GM21515 (cell line): ENCODE results near the gene EFNA5.
A peak's percentile ranks its signal among the peaks of the same experiment; 100 is the strongest.

Source experiments
- ATAC-seq: cut with Tn5 transposase; IDR thresholded peaks from one replicate; pipeline ENCODE4 v1.9.1; 2021; ENCODE audit not compliant: unreplicated experiment

EFNA5 gene

GRCh38 chr5:107403228-107403953 is 267.3 kb downstream of the EFNA5 start:
- ATAC-seq, result no peak

DNA sequence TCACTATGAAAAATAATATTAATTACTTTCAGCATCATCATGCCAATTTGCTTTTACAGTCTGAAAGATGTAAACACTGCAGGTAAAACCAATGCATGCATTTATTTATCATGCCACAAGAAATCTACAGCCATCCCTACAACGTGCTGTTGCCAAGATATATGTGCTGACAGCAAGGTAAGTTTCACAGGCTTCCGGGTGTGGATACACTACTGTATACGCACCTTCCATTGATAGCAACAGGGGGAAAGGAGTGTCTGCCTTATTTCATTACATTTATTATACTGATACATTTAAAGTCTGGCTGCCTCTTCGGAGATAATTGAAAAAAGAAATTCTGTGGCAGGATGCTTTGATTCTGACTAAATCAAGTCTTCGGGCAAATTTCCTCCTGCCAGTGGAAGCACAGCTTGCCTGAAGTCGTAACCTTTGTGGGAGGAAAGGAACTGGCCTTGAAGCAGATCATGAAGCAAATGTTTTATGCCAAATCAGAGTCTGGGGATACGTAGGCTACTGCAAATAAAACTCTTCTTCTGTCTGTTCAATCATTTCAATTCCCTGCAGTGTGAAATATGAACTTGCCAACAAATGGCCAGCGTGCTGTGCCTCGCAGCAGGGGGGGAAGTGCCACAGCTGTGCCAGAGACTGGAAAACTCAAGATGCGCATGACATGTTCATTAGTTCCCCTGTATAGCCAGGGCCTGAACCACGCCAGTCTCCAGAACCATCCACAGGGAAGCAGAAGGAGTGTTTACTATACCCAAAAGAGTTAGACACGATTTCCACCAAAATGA is 268.1 kb downstream of the EFNA5 start:
- no peak for ATAC-seq

GRCh38 chr5:107401470-107402122 is 269.1 kb downstream of the EFNA5 start:
- ATAC-seq, result no peak

- no peak for ATAC-seq
Measured at GRCh38 chr5:107400328-107400727, 270.4 kb downstream of the EFNA5 start.

DNA sequence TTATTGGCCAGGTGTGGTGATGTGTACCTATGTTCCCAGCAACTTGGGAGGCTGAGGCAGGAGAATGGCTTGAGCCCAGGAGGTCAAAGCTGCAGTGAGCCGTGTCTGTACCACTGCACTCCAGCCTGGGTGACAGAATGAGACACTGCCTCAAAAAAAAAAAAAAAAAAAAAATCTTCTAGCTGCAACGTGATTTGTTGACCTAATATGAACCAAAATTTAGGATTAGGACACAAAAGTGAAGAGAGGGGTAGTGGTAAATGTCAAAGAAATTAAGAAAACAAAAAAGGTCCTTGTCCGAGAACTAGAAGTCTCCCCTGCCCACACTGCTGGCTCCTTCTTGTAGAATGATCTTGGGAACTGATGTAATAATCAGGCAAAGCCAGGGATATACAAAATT is 272.0 kb downstream of the EFNA5 start:
- ATAC-seq, result no peak

DNA sequence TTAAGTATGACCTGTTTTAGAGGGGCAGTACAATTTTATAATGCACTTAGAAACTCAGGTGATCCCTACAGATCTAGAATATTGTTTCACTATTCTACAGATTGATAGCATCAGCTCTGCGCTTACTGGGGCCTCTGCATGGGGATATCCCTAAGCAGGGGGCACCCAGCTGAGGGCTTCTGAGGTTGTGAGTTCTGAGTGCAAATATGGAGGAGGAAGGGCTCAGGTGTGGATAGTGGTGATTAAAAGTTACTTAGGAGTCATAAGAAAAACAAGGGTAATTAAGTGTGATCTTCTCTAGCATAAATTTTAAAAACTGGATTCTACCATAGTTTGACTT is 274.4 kb downstream of the EFNA5 start:
- ATAC-seq, result peak; percentile 44

GRCh38 chr5:107395632-107396350 is 274.9 kb downstream of the EFNA5 start:
- ATAC-seq, result peak; percentile 76

DNA sequence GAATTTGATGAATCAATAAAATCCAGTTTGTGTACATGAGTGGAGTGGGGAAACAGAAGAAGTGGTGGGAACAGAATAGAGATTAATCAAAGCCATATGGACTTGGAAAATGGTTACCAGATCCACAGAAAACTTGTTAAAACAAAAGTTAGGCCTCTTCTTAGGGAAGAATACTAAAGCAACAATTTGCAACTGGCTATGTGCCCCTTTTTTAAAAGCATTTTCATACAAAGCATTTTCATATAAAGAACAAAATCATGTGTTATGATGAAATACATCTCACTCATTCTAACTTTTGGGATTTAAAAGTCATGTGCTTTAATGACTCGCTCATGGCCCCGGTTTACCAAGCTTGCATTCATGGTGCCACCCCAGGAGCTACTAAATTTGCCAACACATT is 276.9 kb downstream of the EFNA5 start:
- no peak for ATAC-seq

GRCh38 chr5:107391787-107392186 is 278.9 kb downstream of the EFNA5 start:
- no peak for ATAC-seq

DNA sequence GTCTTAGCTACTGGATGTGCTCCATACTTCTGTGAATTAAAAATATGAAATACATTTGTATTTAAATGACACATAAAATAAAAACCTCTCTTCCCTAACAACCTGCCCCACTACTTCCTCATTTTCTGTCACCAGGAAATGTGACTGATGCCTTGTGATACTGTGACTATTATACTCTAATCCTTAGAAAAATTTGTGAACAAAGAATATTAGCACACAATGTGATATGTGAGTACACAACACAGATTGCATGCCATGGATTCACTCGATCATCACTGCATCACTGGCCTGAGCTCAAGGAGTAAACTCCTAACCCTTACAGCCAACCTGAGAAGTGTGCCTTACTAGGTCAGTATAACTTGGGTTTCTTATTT is 281.0 kb downstream of the EFNA5 start:
- ATAC-seq, result no peak

DNA sequence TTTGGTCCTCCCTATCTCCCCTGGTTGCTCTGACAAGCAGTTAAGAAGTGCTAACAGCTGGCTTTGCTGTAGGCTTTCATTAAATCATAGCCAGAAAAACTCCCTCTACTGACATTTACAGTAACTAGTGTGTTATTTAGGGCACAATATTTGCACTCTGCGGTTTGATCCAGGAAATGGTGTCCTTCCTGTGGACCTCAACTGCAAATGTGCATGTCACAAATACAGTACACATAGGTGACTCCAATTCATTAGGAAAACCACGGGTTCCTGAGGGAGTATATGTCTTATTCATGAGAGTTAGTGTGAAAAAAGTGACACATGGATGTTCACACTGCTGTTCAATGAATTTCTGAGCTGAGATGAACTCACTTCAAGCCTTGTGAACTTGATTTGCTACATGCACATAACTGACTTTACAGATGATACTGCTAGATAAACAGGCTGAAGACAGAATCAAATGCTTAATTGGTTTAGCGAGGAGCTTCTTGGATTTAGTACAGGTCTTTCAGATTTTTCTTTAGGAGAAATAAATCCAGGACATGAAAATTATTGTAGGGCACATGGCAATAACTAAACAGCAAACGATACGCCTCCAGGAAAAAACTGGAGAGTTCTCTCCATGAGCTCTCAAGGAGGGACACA is 281.5 kb downstream of the EFNA5 start:
- ATAC-seq, result peak; percentile 84

GRCh38 chr5:107388141-107388861 is 282.4 kb downstream of the EFNA5 start:
- peak; percentile 47 for ATAC-seq

DNA sequence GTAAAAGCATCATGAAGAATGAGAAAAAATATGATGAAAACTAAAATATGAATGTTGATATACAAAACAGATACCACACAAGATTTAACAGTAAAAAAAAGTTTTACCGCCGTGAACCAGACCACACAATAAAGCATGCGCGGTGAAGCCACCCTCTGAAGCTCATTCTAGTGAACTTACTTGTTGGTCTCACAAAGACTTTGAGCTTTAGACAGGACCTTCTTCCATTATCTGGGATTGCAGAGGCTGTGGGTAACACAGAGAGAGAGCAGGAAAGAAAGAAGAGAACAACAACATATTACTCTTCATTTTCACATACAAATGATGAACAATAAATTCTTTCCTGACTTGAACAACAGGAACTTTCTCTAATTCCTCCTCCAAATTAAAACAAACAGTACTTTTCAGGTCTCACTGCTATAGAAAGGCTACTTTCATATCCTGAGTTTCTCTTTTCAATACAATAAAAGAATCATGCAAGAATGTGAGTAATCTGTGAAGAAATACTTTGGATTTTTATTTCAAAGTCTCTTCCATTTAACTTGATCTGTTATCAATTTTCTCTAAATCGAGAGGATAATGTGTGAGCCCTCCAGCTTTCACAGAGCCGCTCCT is 283.1 kb downstream of the EFNA5 start:
- ATAC-seq, result no peak

GRCh38 chr5:107385708-107386107 is 285.0 kb downstream of the EFNA5 start:
- no peak for ATAC-seq

- no peak for ATAC-seq
Measured at GRCh38 chr5:107384256-107384655, 286.5 kb downstream of the EFNA5 start.

- ATAC-seq, result no peak
Measured at GRCh38 chr5:107383414-107383813, 287.3 kb downstream of the EFNA5 start.

DNA sequence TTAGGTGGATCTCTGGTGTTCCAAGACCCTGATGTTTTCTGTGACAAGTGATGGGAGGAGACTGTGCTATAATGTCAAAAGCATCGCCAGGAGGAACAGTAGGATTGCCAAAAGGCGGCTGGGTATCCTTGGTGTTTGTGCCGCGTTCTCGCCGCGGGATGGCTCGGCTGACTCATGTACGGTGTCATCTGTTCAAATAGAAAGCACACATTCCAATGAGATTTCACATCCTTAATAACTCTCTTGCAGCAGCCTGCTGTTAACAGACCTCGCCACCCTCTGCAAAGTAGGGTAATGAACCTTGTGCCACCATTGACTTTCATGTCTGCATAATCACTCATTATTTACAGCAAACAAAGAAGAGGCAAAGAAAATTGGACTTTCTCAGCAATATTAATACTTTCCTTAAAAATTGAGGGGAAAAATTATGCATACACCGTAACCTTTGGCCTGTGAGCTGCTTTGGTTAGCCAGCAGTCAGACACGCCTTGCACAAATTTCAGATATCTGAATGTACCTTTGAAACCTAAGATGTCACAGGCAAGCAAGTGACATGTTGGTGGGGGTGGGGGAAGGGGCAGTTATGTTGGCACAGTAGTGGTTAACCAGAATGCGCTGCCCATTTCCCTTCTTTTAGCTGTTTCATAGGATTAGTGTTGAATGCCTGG is 289.4 kb downstream of the EFNA5 start:
- no peak for ATAC-seq

DNA sequence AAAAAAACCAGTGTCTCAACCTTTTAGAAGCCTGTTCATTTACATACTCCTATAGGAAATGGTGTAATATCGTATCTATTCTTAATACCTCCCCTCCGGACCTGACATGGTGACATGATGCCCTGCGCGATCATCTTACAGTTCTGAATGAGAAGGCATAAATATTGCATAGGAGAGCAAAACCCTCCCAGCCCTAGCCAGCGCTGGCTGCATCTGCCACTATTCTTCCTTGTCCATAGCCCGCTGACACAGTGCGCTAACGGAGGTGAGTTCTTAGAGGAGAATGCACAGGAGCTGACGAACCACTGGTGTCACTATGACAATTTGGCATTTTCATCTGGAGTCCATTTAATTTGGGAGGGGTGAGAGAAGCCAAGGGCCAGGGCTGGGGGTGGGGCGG is 290.1 kb downstream of the EFNA5 start:
- no peak for ATAC-seq

DNA sequence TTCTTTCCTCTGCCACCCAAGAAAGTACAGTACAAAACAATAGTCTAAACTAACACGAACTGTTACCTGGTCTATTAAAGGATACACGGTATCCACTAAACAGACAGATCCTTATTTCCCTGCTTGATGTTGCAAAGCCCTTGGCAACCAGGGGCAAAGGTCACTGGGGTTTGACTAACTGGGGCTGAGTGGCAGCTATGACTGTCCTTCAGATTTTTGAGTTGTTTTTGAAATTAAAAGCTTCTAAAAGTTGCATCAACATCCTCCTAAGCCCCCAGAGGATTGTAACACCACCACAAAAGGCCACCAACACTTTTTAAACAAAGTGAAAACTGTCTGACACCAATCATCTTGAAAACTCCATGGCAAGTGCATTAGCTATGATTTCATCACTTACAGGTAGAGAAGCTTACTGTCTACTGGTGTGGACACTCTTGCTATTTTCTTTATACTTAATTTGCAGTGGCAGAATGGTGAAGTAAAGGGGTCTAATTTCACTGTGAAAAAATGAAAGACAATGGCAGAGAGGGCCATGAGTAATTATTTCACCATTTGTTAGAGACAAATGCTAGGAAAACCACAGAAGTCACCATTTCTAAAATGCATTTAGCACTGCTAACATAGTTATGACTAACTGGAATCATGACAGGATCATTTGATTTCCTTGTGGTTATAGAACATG is 292.4 kb downstream of the EFNA5 start:
- ATAC-seq, result no peak
